Stimulated activated CD8-positive, alpha-beta memory T cell treated with anti-CD3 and anti-CD28 coated beads, Interleukin-4, amount 100 ng/mL, for 48 hours (primary cell): ENCODE results near the gene R3HCC1L.
"Not testable (repeated sequence)": the region's sequence is repeated elsewhere in the genome, so short reads cannot be mapped to it uniquely, and the experiment has no call there.

Source experiments
- DNase-seq: peaks from one replicate; pipeline ENCODE4 v3.0.0-alpha.2; 2020

The R3HCC1L gene

DNA sequence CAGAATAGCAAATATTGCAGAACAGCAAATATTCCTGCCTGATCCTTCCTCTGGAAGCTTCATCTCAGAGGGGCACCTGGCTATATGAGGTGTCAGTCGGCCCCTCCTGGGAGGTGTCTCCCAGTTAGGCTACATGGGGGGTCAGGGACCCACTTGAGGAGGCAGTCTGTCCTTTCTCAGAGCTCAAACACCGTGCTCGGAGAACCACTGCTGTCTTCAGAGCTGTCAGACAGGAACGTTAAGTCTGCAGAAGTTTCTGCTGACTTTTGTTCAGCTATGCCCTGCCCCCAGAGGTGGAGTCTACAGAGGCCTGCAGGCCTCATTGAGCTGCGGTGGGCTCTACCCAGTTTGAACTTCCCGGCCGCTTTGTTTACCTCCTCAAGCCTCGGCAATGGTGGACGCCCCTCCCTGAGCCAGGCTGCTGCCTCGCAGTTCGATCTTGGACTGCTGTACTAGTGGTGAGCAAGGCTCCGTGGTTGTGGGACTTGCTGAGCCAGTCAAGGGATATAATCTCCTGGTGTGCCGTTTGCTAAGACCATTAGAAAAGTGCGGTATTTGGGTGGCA is 48.0 kb downstream of the R3HCC1L start:
- DNase-seq = not testable (repeated sequence)

DNA sequence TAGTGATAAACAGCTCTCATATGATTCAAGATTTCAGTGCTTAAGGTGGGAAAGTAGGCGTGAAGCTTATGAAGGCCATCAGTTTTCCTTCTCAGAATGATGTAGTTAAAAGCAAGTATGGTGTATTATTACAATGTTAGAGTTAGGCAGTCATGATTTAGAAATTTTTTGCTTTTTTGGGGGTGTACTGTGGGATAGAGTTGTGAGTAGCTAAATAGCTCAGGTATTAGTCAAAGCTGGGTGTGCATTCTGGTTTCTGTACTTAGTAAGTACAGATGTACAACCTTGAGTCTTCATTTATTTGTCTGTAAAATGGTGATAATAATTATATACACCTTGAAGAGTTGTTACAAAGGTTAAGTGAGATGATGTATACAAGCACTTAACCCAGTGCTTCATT is 52.2 kb downstream of the R3HCC1L start:
- no peak for DNase-seq

DNA sequence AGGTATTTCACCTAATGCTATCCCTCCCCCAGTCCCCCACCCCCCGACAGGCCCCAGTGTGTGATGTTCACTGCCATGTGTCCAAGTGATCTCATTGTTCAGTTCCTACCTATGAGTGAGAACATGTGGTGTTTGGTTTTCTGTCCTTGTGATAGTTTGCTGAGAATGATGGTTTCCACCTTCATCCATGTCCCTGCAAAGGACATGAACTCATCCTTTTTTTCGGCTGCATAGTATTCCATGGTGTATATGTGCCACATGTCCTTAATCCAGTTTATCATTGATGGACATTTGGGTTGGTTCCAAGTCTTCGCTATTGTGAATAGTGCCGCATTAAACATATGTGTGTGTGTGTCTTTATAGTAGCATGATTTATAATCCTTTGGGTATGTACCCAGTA is 56.3 kb downstream of the R3HCC1L start:
- not testable (repeated sequence) for DNase-seq

DNA sequence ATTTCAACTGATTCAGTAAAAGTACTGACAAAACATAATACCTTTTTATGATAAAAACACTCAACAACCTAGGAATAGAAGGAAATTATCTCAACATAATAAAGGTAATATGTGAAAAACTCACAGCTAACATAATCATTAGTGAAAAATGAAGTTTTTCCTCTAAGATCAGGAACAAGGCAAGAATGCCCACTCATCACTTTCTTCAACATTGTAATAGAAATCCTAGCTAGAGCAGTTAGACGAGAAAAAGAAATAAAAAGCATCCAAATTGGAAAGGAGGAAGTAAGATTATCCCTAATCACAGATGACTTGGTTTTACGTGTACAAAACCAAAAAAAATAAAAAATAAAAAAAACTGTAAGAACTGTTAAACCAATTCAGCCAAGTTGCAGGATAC is 58.6 kb downstream of the R3HCC1L start:
- no peak for DNase-seq

DNA sequence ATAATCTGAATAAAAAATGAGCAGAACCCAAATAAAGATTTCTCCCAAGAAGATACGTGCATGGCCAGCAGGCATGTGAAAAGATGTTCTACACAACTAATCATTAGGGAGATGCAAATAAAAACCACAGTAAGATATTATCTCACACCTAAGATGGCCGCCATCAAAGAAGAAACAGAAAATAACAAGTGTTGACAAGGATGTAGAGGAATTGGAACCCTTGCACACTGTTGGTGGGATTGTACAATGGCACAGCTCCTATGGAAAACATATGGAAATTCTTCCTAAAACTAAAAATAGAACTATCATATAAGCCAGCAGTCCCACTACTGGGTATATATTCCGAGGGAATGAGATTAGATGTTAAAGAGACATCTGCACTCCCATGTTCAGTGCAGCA is 60.2 kb downstream of the R3HCC1L start:
- DNase-seq = no peak

DNA sequence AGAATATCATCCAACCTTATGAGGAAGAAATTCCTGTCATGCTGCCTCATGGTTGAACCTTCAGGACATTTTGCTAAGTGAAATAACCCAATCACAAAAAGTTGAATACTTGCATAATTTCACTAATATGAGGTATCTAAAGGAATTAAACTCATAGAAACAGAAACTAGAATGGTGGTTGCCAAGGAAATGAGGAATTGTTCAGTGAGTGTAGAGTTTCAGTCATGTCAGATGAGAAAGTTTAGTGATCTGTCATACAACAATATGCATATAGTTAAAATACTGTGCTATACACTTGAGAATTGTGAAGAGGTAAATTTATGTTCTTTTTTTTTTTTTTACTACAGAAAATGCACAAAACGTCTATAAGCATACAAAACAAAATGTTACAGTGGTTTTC is 60.7 kb downstream of the R3HCC1L start:
- DNase-seq = no peak

DNA sequence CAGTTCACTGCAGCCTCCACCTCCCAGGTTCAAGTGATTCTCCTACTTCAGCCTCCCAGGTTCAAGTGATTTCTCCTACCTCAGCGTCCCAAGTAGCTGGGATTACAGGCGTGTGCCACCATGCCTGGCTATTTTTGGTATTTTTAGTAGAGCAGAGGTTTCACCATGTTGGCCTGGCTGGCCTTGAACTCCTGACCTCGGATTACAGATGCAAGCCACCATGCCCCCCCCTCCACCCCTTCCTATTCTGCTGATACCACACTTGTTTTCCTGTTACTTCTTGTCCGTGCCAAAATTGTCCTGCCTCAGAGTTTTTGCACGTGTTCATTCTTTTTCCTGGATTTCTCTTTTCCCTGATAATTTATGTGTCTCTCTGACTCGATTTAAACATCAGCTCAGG is 62.5 kb downstream of the R3HCC1L start:
- no peak for DNase-seq

DNA sequence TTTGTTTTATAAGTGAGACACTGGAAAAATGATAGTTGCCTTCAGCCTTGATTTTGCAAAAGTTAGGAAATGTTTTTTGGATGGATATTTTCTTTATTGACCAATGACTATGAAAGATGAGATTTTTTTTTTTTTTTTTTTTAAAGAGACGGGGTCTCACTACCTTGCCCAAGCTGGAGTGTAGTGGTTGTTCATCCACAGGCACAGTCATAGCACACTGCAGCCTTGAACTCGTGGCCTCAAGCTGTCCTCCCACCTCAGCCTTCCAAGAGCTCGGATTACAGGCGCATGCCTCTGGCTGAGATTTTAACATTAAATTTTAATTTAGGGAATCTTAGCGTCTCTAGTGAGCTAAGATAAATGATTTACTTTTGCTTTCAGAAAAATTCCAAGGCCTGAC is 67.3 kb downstream of the R3HCC1L start:
- no peak for DNase-seq

DNA sequence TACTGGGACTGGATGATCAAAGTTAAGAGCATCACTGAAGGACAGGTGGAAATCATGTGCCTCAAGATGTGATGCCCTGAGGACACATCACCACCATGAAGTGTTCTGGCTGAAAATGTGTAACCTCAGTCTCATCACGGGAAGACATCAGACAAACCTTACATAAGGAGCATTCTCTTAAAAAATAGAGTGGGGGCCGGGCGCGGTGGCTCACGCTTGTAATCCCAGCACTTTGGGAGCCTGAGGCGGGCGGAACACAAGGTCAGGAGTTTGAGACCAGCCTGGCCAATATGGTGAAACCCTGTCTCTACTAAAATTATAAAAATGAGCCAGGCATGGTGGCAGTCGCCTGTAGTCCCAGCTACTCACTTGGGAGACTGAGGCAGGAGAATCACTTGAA is 67.9 kb downstream of the R3HCC1L start:
- no peak for DNase-seq

DNA sequence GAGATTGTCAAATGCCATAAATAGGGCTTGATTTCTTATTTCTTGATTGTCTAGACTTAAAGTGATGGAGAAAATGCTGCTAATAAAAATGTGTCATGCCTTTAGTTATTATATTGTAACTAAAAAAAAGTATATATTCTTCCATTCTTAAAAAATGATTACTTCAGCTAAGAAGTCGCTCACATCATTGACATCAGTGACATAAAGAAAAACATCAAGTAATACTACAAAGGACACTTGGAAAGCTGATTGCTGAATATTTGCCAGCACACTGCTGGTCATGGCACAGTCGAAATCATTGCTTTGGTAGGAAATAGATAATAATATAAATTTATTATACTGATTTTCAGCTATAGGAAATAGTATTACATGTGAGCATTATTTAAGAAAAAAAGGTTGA is 70.9 kb downstream of the R3HCC1L start:
- no peak for DNase-seq

DNA sequence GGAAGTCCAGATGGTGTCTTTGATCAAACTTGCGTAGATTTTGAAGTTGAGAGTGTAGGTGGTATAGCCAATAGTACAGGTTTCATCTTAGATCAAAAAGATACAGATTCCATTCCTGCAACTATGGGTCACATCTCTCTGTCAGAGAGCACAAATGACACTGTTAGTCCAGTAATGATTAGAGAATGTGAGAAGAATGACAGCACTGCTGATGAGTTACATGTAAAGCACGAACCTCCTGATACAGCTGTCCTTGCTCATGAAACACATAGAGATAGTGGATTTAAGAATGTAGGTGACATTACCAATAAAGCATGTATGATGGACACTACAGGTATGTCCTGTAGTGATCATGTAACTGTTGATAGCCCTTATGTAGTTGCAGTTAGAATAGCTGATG is 74.5 kb downstream of the R3HCC1L start:
- DNase-seq = no peak

DNA sequence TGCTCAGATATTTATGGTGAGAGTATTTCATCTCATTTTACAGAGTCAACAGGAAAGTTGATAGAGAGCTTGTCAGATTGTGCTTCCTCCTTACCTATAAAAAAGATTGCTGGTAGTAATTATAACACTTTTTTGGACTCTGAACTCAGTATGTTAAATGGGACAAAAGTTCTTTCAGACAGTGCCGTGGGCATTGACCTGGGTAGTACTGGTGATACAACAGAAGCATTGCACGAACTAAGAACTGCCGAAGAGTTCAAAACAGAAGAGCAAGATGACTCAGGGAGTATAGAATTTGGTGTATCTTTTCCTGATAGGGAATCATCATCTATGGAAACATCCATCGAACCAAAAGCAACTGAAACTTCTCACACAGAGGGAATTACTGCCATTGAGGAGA is 75.0 kb downstream of the R3HCC1L start:
- no peak for DNase-seq

DNA sequence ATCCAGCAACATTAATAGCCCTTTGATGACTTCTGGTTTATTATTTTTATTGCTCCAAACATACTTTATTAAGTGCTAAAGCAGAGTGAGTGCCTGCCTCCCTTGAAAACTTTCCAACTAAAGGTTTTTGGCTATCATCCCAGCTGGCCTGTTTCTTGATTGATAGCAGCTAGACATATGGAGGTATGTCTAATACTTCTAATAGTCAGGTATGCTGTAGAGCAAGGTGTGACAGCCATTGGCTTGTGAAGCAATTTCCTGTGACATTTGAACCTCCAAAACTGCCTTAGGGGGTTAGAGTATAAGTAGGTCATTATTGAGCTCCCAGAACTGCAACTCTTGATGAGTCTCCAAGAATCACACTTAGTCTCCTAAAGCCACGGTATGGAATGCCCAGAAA is 77.7 kb downstream of the R3HCC1L start:
- no peak for DNase-seq

DNA sequence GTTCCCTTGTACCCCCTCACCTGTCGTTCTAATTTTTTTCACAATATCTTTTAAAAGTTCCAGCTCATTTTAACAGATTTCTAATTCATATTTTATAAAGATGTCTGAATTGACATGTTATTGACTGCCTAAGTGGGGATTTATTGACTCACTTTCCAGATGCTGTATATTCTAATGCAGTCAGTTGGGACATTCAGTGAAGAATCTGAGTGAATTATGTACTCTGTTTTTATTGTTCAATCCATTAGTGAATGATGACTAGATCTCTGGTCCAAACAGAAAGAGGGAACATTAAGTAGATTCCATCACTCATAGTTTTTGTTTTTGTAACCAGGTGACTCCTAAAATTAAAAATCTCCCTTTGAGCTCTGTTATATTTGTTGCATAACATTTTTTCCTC is 79.3 kb downstream of the R3HCC1L start:
- no peak for DNase-seq

DNA sequence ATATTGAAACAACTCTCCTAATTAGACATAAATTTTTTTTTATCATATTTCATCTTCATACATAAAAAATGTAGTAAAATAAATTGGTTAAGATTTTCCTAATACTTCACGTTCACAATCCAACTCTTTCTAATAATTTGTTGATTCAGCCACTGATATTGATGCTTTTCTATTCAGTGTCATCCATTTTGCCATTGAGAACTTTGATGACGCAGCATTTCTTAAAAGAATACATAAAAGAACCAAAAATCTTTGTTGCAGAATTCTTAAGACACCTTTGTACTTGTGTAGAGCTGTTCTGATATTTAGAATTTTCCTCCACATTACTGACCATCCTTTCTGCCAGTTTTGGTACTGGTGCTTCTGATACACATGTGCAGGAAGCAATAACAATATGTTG is 80.9 kb downstream of the R3HCC1L start:
- no peak for DNase-seq

DNA sequence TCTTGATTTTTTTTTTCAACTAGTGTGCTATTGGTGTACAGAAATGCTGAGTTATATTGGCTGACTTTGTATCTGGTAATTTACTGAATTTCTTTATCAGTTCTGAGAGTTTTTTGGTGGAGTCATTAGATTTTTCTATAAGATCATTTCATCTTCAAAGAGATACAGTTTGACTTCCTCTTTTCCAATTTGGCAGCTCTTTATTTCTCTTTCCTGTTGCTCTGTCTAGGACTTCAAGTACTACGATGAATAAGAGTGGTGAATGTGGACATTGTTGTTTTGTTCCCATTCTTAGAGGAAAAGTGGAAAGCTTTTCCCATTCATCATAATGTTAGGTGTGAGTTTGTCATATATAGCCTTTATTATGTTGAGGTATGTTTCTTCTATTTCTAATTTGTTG is 83.3 kb downstream of the R3HCC1L start:
- no peak for DNase-seq

DNA sequence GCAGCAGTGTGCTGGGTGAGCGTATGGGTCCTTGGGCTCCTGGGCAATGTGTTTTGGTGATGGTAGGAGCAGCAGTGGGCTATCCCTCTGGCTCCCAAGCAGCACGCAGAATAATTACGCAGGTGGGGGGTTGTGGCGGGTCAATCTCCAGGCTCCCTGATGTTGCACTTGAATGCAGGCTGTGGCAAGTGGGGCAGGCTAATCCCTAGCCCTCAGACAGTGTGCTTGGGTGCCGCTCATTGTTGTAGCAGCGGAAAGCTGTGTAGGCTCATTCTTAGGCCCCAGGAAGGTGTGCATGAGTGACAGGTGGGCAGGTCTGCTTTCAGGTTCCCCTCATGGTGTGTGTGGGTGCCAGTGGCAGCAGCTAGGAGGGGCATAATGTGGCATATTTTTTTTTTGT is 89.4 kb downstream of the R3HCC1L start:
- no peak for DNase-seq

DNA sequence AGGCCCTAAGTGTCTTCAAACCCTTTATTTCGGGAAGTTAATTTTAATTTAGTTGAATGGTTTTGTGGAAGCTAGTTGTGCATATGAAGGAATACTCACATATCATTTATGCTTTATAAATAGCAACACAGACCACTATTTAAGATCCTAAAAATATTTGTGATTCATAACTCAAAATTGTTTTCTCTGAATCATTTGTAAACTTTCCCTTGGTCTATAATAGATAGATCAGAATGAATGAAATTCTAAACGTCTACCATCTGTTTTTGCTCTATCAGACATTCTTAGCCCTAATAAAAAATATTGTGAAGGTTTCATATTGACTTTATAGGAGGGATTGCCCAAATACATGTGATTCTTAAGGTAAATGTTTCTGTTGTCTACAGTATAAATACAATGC is 90.1 kb downstream of the R3HCC1L start:
- no peak for DNase-seq

DNA sequence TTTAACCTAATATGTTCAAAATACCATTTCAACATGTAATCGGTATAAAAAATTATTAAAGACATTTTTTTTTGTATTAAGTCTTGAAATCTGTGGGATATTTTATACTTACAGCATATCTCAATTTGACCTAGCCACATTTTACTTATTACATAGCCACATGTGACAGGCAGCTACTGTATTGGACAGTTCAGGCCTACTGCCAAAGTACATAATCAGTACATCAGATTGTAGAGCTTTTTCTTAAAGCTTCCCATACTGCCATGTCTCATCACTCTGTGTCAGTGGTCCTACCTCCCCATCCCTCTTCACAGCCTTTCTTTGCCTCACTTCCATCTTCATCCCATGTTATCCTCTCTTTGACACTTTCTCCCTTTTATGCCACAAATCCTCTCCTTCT is 90.5 kb downstream of the R3HCC1L start:
- no peak for DNase-seq

DNA sequence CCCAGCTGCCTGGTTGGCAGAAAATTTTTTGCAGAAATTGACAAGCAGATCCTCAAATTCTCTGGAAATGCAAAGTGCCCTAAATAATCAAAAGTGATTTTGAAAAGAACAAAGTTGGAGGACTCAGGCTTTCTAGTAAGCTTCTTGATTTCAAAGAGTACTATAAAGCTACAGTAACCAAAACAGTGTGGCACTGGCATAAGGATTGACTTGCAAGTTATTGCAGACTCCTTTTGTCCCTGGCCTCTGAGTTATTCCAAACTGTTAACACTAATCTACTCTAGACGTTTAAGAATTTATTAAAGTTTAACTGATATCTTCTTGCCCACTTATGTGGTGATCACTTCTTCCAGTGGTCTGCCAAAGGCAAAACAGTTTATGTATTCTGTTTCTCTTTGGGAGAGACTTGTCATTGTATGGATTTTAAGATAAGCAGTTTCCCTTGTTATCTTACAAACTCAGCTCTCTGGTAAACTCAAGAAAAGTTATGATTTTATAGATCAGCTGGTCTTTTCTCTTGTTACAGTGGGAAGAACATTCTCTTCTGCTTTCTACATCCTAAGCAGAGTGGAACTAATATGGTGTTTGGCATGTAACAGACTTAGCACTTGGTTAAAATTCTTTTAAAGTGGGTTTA is 92.2 kb downstream of the R3HCC1L start:
- DNase-seq = no peak

DNA sequence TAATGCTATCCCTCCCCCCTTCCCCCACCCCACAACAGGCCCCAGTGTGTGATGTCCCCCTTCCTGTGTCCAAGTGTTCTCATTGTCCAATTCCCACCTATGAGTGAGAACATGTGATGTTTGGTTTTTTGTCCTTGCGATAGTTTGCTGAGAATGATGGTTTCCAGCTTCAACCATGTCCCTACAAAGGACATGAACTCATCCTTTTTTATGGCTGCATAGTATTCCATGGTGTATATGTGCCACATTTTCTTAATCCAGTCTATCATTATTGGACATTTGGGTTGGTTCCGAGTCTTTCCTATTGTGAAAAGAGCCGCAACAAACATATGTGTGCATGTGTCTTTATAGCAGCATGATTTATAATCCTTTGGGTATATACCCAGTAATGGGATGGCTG is 93.3 kb downstream of the R3HCC1L start:
- not testable (repeated sequence) for DNase-seq

DNA sequence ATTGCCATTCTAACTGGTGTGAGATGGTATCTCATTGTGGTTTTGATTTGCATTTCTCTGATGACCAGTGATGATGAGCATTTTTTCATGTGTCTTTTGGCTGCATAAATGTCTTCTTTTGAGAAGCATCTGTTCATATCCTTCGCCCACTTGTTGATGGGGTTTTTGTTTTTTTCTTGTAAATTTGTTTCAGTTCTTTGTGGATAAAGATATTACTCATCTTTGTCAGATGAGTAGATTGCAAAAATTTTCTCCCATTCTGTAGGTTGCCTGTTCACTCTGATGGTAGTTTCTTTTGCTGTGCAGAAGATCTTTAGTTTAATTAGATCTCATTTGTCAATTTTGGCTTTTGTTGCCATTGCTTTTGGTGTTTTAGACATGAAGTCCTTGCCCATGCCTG is 93.8 kb downstream of the R3HCC1L start:
- not testable (repeated sequence) for DNase-seq

DNA sequence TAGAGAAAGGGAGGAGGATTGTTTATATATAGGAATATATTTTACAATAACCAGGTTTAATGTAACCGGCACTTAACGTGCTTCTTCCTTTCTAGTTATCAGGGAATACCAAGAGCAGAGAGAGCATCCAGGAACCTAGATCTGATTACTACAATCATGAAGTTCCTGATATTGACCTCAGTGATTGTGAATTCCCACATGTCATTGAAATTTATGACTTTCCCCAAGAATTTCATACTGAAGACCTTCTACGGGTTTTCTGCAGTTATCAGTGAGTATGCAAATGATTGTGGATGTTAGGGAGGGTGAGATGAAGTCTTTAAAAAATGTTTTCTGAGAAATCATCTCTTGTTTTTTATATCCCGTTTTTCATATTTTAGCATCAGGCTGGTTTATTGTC is 97.0 kb downstream of the R3HCC1L start:
- DNase-seq = no peak

DNA sequence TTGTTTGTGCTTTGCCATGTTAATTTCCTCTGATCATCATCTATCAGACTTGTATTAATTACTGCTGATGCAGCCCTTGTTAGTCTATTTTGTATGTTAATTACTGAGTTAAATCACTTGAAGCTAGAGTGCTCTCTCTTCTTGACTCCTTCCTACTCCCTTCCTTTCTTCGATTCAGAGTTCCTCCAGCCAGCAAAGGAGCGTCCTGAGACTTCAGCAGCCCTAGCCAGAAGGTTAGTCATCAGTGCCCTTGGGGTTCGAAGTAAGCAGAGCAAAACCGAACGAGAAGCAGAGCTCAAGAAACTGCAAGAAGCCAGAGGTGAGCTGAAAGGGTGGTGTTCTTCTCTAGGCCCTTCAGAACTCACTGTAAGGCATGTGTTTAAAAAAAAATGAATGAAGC is 101.4 kb downstream of the R3HCC1L start:
- no peak for DNase-seq

DNA sequence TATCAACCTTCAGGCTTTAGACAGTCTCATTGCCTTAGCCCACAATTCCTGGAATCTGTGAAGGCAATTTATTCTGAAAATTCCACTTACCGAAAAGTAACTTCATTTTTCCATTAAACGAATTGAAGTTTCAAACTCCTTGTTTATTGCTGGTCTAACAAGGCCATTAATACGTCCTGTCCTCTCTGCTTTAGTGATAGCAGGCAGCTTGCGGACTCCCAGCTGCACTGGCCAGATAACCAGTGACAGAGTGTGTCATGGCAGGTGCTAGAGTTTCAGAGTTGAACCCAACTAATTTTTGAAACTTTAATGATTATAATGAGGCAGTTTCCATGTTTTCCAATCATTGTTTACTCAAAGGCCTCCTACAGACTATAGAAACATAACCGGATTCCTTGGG is 102.4 kb downstream of the R3HCC1L start:
- no peak for DNase-seq

DNA sequence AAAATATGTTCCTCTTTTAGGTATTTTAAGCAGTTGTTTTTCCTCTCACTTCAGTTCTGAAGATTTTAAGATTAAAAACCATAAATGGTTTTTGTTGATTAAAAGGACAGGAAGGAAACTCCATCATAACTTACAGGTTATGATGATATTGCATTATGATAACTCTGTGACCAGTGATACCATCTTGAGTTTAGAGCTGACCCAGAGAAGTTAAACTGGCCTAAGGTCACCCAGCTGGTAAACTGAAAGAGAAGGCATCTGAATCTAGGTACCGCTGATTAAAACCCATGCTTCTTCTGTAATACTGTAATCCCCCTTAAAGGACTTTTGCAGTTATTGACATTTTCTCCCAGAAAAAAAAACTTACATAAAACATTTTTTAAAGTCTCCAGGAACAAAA is 103.9 kb downstream of the R3HCC1L start:
- no peak for DNase-seq
